K562 (cell line): ENCODE results near the gene ATXN1. TPM values are rescaled to one million over a fixed set of nuclear protein-coding genes. Genes with fewer than 3 reads are reported as not detected.
"Not testable (repeated sequence)": the region's sequence is repeated elsewhere in the genome, so short reads cannot be mapped to it uniquely, and the experiment has no call there.

Experiments used
- ATAC-seq: fragments of 200-7000 bp; cut with Tn5 transposase; 3 replicates; pipeline ENCODE4 v1.9.1; 2020; ENCODE audit warnings: moderate library complexity
- BruUV-seq: library from RNA; stranded (reverse); fragments of 400-500 nt; replicated peaks from 2 replicates; lab custom pipeline; 2021; lab: Mats Ljungman, UMichigan
- CTCF ChIA-PET: fragments of 300-600 bp; formaldehyde crosslinking; extraction: SDS; loops from one replicate; lab custom pipeline; 2021; ENCODE audit warnings: low intra/inter-chr PET ratio; lab: Yijun Ruan, JAX
- POLR2A ChIA-PET: fragments of 300-600, 350-650 bp; sonication (Branson Sonifier 250); formaldehyde crosslinking; extraction: SDS; loops from one replicate; lab custom pipeline; 2021; ENCODE audit warnings: antibody characterized with exemption, inconsistent platforms; lab: Yijun Ruan, JAX
- DNase-seq, 4 experiments: peaks; one replicate each; pipeline versions ENCODE4 v3.0.0 to v3.0.0-alpha.2; 2011 to 2018; ENCODE audit warnings: low spot score in 3 of 4, mixed read lengths in 3 of 4; ENCODE audit errors: extremely low read depth in 1 of 4
- FAIRE-seq: peaks from 2 replicates; lab custom pipeline; 2011; peaks lifted over from hg19 to GRCh38; lab: Jason Lieb, UNC
- H2AFZ ChIP-seq: 2 replicates; pipeline ENCODE4 v1.6.0; 2011; ENCODE audit warnings: low read depth, low read length, control low read depth, inconsistent platforms
- H3K27ac ChIP-seq: fragments of 200-600 bp; 3 replicates; pipeline ENCODE4 v1.8.0; 2011; ENCODE audit warnings: low read depth, mild to moderate bottlenecking, control low read depth, inconsistent platforms, low read length, moderate library complexity, mixed read lengths; ENCODE audit errors: extremely low read depth
- H3K27me3 ChIP-seq, 2 experiments: fragments of 300-600 bp in 1 of 2; 2 replicates in 1 of 2; 3 replicates in 1 of 2; pipeline versions ENCODE4 v1.6.0 to v1.8.0; 2011; ENCODE audit warnings: inconsistent platforms in 2 of 2, low read length in 2 of 2, mild to moderate bottlenecking in 1 of 2, mixed read lengths in 1 of 2, moderate library complexity in 1 of 2; ENCODE audit not compliant: control insufficient read depth in 2 of 2, insufficient read depth in 2 of 2
- H3K36me3 ChIP-seq: fragments of 300-600 bp; 3 replicates; pipeline ENCODE4 v1.8.0; 2011; ENCODE audit warnings: mild to moderate bottlenecking, low read length, inconsistent platforms; ENCODE audit not compliant: control insufficient read depth, insufficient read depth
- H3K4me1 ChIP-seq, 2 experiments: fragments of 200-600 bp in 1 of 2; replicated peaks in 1 of 2; 2 replicates in 1 of 2; 3 replicates in 1 of 2; pipeline versions ENCODE4 v1.5.1 to v1.8.0; 2011; ENCODE audit warnings: inconsistent platforms in 2 of 2, low read length in 2 of 2, mild to moderate bottlenecking in 1 of 2, mixed read lengths in 1 of 2, moderate library complexity in 1 of 2; ENCODE audit not compliant: control insufficient read depth in 2 of 2, insufficient read depth in 2 of 2
- H3K4me2 ChIP-seq: 2 replicates; pipeline ENCODE4 v1.6.1; 2011; ENCODE audit warnings: low read length, control low read depth, inconsistent platforms, mixed read lengths; ENCODE audit not compliant: insufficient read depth
- H3K4me3 ChIP-seq: fragments of 200-600 bp; sonication (generic), shearing (Covaris generic); 2 replicates; pipeline ENCODE4 v1.5.1; 2016; ENCODE audit warnings: control low read depth, inconsistent platforms
- H3K79me2 ChIP-seq: fragments of 200-600 bp; 3 replicates; pipeline ENCODE4 v1.8.0; 2011; ENCODE audit warnings: low read length, inconsistent platforms; ENCODE audit not compliant: control insufficient read depth, insufficient read depth
- H3K9ac ChIP-seq, 2 experiments: 2 replicates each; pipeline versions ENCODE4 v1.6.0 to v1.6.1; 2011; ENCODE audit warnings: low read depth in 2 of 2, low read length in 2 of 2, control low read depth in 1 of 2, inconsistent platforms in 1 of 2, mild to moderate bottlenecking in 1 of 2, mixed read lengths in 1 of 2; ENCODE audit not compliant: insufficient read depth in 1 of 2
- H3K9me1 ChIP-seq: one replicate; pipeline ENCODE4 v1.6.0; 2011; ENCODE audit warnings: inconsistent platforms, mild to moderate bottlenecking, low read length, moderate library complexity; ENCODE audit not compliant: control insufficient read depth, insufficient read depth
- H3K9me3 ChIP-seq: replicated peaks from 2 replicates; pipeline ENCODE4 v1.5.1; 2011; ENCODE audit warnings: low read depth, low read length, inconsistent platforms; ENCODE audit not compliant: control insufficient read depth, insufficient read depth
- H4K20me1 ChIP-seq: replicated peaks from 2 replicates; pipeline ENCODE4 v1.6.1; 2011; ENCODE audit warnings: low read length, inconsistent platforms, mixed read lengths; ENCODE audit not compliant: control insufficient read depth, insufficient read depth
- ARID4B ChIP-seq: sonication (generic); formaldehyde crosslinking; IDR thresholded peaks from 2 replicates; pipeline ENCODE4 v1.8.0; 2022; ENCODE audit warnings: mild to moderate bottlenecking, missing genetic modification reagents
- MAFF ChIP-seq: IDR thresholded peaks from 2 replicates; pipeline ENCODE4 v1.6.1; 2012; ENCODE audit warnings: low read length, improper control_type of control experiment
- MEF2D ChIP-seq: conservative IDR thresholded peaks from 2 replicates; pipeline ENCODE4 v1.6.1; 2016; ENCODE audit warnings: low read depth, missing genetic modification characterization, missing compliant biosample characterization
- RB1 ChIP-seq: fragments of 450-650 bp; IDR thresholded peaks from 2 replicates; pipeline ENCODE4 v1.6.1; 2017; ENCODE audit warnings: low read depth, mild to moderate bottlenecking
- WGBS: fragments of 100-300 bp; shearing (Covaris generic); methylation state at CpG from one replicate; pipeline ENCODE4 v1.1.6; 2016; ENCODE audit warnings: low coverage, mixed read lengths; ENCODE audit not compliant: insufficient coverage; ENCODE audit errors: missing lambda C conversion rate; 5-methylcytosine and 5-hydroxymethylcytosine counted together
- in situ Hi-C: fragments of 300-500 bp; cut with MboI; formaldehyde crosslinking; loops from 4 replicates; pipeline ENCODE4 v1.15.0; 2018; ENCODE audit warnings: inconsistent platforms, mixed read lengths
- intact Hi-C: fragments of 100-400 bp; cut with micrococcal nuclease; formaldehyde crosslinking; loops from 2 replicates; pipeline ENCODE4 v1.14.2; 2022
- polyA plus RNA-seq, 8 experiments: library from polyadenylated mRNA; depleted of rRNA in 4 of 8; stranded (reverse) in 5 of 8; unstranded in 3 of 8; fragments of >200 nt; fragmentation: Nextera tagmentation in 2 of 8; fragmentation: Illumina TruSeq in 1 of 8; extraction: Ambion mirVana in 2 of 8; extraction: Trizol in 1 of 8; gene quantifications; 2 replicates each; pipeline versions ENCODE4 v1.2.1 to v1.2.3, GENCODE V29; 2011 to 2014; ENCODE audit warnings: inconsistent platforms in 1 of 8, missing spikeins in 1 of 8
- total RNA-seq, 7 experiments: library from RNA; depleted of rRNA in 6 of 7; stranded (reverse); fragments of >200 nt in 6 of 7; fragmentation: Illumina TruSeq in 2 of 7; extraction: Trizol in 2 of 7; gene quantifications; 2 replicates each; pipeline versions ENCODE4 v1.2.1 to v1.2.3, GENCODE V29; 2011 to 2021; ENCODE audit warnings: low replicate concordance in 1 of 7

The ATXN1 gene
- total and polyA plus RNA-seq, 9 of the 15 experiments (the other 6 are each of a cell fraction or from before 2014, with no cell fraction given), result under 0.01 to 1.2 (median 0.58) TPM

- H3K36me3 ChIP-seq, result no peaks in the 10 kb centered on the region
- no peaks in the 10 kb centered on the region for H3K9me1 ChIP-seq
- no peaks in the 10 kb centered on the region for H3K4me1 ChIP-seq
- DNase-seq (no peak), ATAC-seq (no peak), FAIRE-seq (no peak)
- 0% methylated on average over 5 of the region's 5 CpGs for WGBS
- no TSS peak for BruUV-seq
- H3K9ac ChIP-seq, result no peak overlapping the region
- no peaks in the 10 kb centered on the region for H4K20me1 ChIP-seq
- H3K27me3 ChIP-seq, result peaks cover 17 to 24% of the 10 kb centered on the region in 2 experiments
- intact Hi-C loops (no loop called here), in situ Hi-C loops (no loop called here)
- H3K4me2 ChIP-seq, result no peak overlapping the region
- ChIA-PET POLR2A (interaction anchor here (0.7 kb wide), 1 partner anchor 252 kb away, joined by 3 read pairs; no protein-coding TSS in a partner anchor), CTCF (no interaction called here)
- no peaks in the 10 kb centered on the region for H3K9me3 ChIP-seq
- no peaks in the 10 kb centered on the region for H3K79me2 ChIP-seq
- H2AFZ ChIP-seq, result no peak overlapping the region
- no peak overlapping the region for H3K4me3 ChIP-seq
- TF ChIP-seq MAFF (no peak), RB1 (no peak), MEF2D (tag) (0 out of 2 replicates have a peak, but pooled peaks have one; percentile 44), ARID4B (CRISPR knock-in tag) (no peak)
- no peak overlapping the region for H3K27ac ChIP-seq
Observed at GRCh38 chr6:16380220-16380809, 380.9 kb downstream of the ATXN1 start.

DNA sequence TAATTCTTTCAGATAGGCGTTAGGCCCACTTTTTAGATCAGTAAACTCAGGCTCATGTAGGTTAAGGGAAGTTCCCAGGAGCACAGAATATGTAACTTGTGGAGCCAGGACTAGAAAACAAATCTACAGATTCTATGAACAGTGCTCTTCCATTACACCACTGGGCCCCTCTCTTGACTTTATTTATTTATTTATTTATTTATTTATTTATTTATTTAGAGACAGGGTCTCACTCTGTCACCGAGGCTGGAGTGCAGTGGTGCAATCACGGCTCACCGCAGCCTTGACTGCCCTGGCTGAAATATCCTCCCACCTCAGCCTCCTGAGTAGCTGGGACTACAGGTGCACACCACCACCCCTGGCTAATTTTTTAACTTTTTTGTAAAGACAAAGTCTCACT, 382.9 kb downstream of the ATXN1 start:
- H3K27ac ChIP-seq, H3K9me3 ChIP-seq, H4K20me1 ChIP-seq, FAIRE-seq, in situ Hi-C loops, CTCF ChIA-PET, H3K9me1 ChIP-seq, ATAC-seq, H3K36me3 ChIP-seq, H2AFZ ChIP-seq, DNase-seq, H3K4me1 ChIP-seq, H3K4me2 ChIP-seq, intact Hi-C loops, BruUV-seq, H3K79me2 ChIP-seq, H3K4me3 ChIP-seq, H3K9ac ChIP-seq, POLR2A ChIA-PET: not testable (repeated sequence)
- WGBS, result 0% methylated on average over 4 of the region's 4 CpGs
- peaks cover 12 to 23% of the 10 kb centered on the region in 2 experiments for H3K27me3 ChIP-seq
